ENCODE results near the gene LRMDA. TPM values are rescaled to one million over a fixed set of nuclear protein-coding genes. Genes with fewer than 3 reads are reported as not detected.

Gene LRMDA
- total and polyA plus RNA-seq, 3 experiments from 2014 or later: not detected

DNA sequence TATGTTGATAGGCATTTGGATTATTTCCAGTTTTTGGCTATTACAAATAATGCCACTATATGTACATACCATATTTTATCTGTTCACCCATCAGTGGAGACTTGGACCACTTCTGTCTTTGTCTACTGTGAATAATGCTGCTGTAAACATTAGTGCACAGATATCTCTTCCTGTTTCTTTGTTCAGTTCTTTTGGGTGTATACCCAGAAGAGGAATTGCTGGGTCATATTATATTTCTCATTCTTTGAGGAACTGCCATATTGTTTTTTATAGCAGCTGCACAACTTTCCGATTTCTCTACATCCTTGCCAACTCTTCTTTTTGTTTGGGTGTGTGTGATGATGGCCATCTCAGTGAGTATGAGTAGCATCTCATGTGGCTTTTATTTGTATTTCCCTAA, 218.0 kb downstream of the LRMDA start:
- no peaks in the 10 kb centered on the region for H3K27me3 ChIP-seq (ENCODE audit: insufficient read depth, low read length, poor library complexity, severe bottlenecking)
- H3K4me1 ChIP-seq (ENCODE audit: insufficient read depth, low read length): no peaks in the 10 kb centered on the region
- Mint-ChIP-seq H3K4me1 (no peaks in the 10 kb centered on the region), H3K27me3 (peaks cover 0 to 3% of the 10 kb centered on the region in 2 donors), H3K9me3 (peaks cover 0 to 3% (median 0%) of the 10 kb centered on the region in 5 donors), H3K27ac (no peak overlapping the region), H3K36me3 (no peaks in the 10 kb centered on the region), H3K4me3 (no peak overlapping the region)
- H3K4me3 ChIP-seq (ENCODE audit: low read length): no peak overlapping the region
- no peak overlapping the region for H3K27ac ChIP-seq (ENCODE audit: low read depth, low read length)
- POLR2A ChIA-PET: no interaction called here
- H3K36me3 ChIP-seq (ENCODE audit: insufficient read depth, low read length): no peaks in the 10 kb centered on the region
- DNase-seq: no peak
- H3K9me3 ChIP-seq (ENCODE audit: low read length): no peaks in the 10 kb centered on the region
- CTCF ChIA-PET: no interaction called here

DNA sequence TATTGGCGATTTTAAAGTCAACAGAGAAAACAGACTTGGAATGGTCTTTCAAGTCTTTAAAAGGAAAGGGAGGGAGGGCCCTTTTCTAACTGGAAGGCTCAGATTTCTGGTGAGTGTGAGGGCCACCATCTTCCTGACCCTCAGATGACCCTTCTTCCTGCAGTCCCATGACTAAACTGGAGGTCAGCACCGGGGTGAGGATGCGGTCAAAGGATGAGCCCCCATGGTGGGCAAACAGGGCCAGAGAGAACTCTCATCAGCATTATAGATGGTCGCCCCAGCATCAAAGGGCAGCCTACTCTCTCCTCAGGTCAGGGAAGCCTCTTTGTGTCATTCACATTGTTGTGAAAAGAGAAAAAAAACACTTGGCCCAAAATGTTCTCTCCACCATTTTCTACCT, 219.2 kb downstream of the LRMDA start:
- H3K36me3 Mint-ChIP-seq: no peaks in the 10 kb centered on the region
- no peaks in the 10 kb centered on the region for H3K4me1 Mint-ChIP-seq
- H3K27me3 ChIP-seq (ENCODE audit: insufficient read depth, low read length, poor library complexity, severe bottlenecking): no peaks in the 10 kb centered on the region
- no peaks in the 10 kb centered on the region for H3K9me3 ChIP-seq (ENCODE audit: low read length)
- H3K27ac ChIP-seq (ENCODE audit: low read depth, low read length): no peak overlapping the region
- no peak for DNase-seq
- no peak overlapping the region for H3K4me3 ChIP-seq (ENCODE audit: low read length)
- no peaks in the 10 kb centered on the region for H3K36me3 ChIP-seq (ENCODE audit: insufficient read depth, low read length)
- no peak overlapping the region for H3K4me3 Mint-ChIP-seq
- CTCF ChIA-PET: no interaction called here
- POLR2A ChIA-PET: no interaction called here
- H3K27ac Mint-ChIP-seq: no peak overlapping the region
- peaks cover 0 to 3% of the 10 kb centered on the region in 2 donors for H3K27me3 Mint-ChIP-seq
- H3K9me3 Mint-ChIP-seq: peaks cover 0 to 3% (median 0%) of the 10 kb centered on the region in 5 donors
- no peaks in the 10 kb centered on the region for H3K4me1 ChIP-seq (ENCODE audit: insufficient read depth, low read length)

DNA sequence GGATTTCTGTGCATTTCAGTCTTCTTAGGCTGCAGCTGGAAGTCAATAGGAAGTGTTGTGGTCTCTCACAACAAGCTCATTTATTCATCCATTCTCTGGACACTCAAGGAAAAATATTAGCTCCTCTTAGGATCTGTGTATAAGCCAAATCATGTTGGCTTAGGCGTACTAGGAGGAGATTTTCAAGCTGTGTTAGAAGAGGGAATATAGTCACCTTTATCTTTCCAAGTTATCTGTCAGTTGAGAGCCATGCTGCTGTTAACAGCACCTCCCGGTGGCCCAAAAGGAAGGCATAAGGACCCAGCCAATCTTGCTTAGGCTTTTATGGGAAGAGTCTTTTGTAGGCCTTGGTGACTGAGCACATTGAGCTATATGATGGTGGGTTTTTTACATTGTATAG, 220.0 kb downstream of the LRMDA start:
- H3K36me3 Mint-ChIP-seq: no peaks in the 10 kb centered on the region
- Histone ChIP-seq H3K36me3 (ENCODE audit: insufficient read depth, low read length) (no peaks in the 10 kb centered on the region), H3K27me3 (ENCODE audit: insufficient read depth, low read length, poor library complexity, severe bottlenecking) (no peaks in the 10 kb centered on the region), H3K27ac (ENCODE audit: low read depth, low read length) (no peak overlapping the region), H3K4me3 (ENCODE audit: low read length) (no peak overlapping the region), H3K4me1 (ENCODE audit: insufficient read depth, low read length) (no peaks in the 10 kb centered on the region), H3K9me3 (ENCODE audit: low read length) (no peaks in the 10 kb centered on the region)
- no peak for DNase-seq
- ChIA-PET CTCF (no interaction called here), POLR2A (no interaction called here)
- H3K27me3 Mint-ChIP-seq: peaks cover 3% of the 10 kb centered on the region in 2 donors
- no peak overlapping the region for H3K27ac Mint-ChIP-seq
- no peaks in the 10 kb centered on the region for H3K4me1 Mint-ChIP-seq
- no peak overlapping the region for H3K4me3 Mint-ChIP-seq
- H3K9me3 Mint-ChIP-seq: peaks cover 0 to 5% (median 0%) of the 10 kb centered on the region in 5 donors

DNA sequence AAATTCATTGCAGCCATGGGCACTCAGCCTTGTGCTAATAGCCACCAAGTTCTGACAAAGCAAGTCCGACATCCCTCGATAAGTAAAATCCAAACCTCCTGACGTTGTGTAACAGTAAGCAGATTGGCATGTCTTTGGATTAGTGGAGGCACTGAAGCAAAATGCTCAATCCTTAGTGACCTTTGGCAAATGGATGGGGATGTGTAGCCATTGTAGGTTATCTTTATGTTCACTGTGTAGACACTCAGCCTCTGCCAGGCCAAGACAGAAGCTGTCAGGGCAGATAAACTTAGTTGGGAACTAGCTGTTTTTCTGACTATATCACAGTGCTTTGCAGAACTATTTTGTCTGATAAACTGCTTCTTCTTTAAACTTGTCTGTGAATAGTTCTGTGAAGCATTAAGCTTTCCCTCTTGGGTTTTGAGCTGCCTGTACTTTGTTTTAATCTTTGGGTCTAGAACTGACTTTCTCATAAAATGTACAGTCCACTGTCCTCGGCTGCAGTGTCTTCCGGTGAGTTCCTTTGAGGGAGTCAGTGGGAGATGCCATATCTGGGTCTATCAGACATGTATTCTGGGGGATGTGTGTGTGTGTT, 220.8 kb downstream of the LRMDA start:
- DNase-seq: no peak
- no peak overlapping the region for H3K27ac Mint-ChIP-seq
- ChIA-PET POLR2A (no interaction called here), CTCF (no interaction called here)
- peaks cover 3 to 6% of the 10 kb centered on the region in 2 donors for H3K27me3 Mint-ChIP-seq
- no peaks in the 10 kb centered on the region for H3K4me1 Mint-ChIP-seq
- H3K4me3 ChIP-seq (ENCODE audit: low read length): no peak overlapping the region
- H3K4me1 ChIP-seq (ENCODE audit: insufficient read depth, low read length): no peaks in the 10 kb centered on the region
- H3K9me3 ChIP-seq (ENCODE audit: low read length): no peaks in the 10 kb centered on the region
- no peaks in the 10 kb centered on the region for H3K27me3 ChIP-seq (ENCODE audit: insufficient read depth, low read length, poor library complexity, severe bottlenecking)
- no peaks in the 10 kb centered on the region for H3K36me3 Mint-ChIP-seq
- H3K4me3 Mint-ChIP-seq: no peak overlapping the region
- no peaks in the 10 kb centered on the region for H3K36me3 ChIP-seq (ENCODE audit: insufficient read depth, low read length)
- no peak overlapping the region for H3K27ac ChIP-seq (ENCODE audit: low read depth, low read length)
- H3K9me3 Mint-ChIP-seq: peaks cover 0 to 5% (median 0%) of the 10 kb centered on the region in 5 donors

DNA sequence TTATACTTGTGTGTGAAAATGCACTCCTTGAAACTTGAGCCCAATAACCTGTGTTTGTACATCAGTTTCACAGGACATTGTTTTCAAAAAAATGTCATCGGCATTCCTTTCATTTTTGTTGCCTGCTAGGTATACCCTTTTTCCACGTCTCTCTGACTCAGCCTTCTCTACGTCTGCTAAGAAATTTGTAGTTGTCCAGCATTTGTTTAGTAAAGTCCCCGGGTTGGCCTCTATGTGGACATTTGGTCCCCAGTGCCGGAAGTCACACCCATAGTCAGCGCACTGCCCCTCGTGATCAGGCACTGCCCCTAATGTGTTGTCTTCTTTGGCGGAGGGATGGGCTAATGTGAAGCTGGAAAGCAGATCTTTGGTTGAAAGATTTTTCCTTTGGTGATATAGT, 222.3 kb downstream of the LRMDA start:
- H3K27ac Mint-ChIP-seq: no peak overlapping the region
- ChIA-PET CTCF (no interaction called here), POLR2A (no interaction called here)

DNA sequence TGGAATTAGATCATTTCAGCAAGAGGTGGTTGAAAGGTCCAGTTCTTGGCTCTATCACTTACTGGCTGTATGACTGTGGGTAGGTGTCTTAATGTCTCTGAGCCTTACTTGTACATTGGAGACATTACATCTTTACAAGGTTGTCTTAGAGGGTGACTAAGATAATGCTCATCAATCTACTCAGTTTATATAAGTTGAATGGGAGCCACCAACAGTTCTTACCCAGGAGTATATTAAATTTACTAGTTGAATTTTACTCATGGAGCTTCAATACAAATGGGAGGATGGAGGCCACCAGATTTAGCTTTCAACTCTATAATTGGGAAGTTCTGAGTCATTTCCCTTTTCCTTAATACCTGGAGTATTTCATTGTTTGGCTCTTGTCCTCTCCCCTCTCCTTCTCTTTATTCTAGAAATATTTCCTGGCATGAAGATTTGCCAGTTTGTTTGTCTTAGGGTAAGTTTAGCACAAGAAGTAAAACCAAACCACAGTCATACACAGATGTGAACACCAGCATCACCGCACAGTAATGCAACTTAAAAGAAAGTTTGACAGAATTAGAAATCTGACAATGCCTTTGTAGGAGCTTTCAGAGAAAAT, 222.8 kb downstream of the LRMDA start:
- Mint-ChIP-seq H3K4me3 (no peak overlapping the region), H3K4me1 (no peaks in the 10 kb centered on the region), H3K36me3 (no peaks in the 10 kb centered on the region), H3K27ac (no peak overlapping the region), H3K27me3 (peaks cover 3 to 6% of the 10 kb centered on the region in 2 donors), H3K9me3 (peaks cover 0 to 5% (median 0%) of the 10 kb centered on the region in 5 donors)
- H3K4me3 ChIP-seq (ENCODE audit: low read length): no peak overlapping the region
- no peak overlapping the region for H3K27ac ChIP-seq (ENCODE audit: low read depth, low read length)
- H3K36me3 ChIP-seq (ENCODE audit: insufficient read depth, low read length): no peaks in the 10 kb centered on the region
- DNase-seq: no peak
- H3K4me1 ChIP-seq (ENCODE audit: insufficient read depth, low read length): no peaks in the 10 kb centered on the region
- CTCF ChIA-PET: no interaction called here
- H3K9me3 ChIP-seq (ENCODE audit: low read length): no peaks in the 10 kb centered on the region
- POLR2A ChIA-PET: no interaction called here
- no peaks in the 10 kb centered on the region for H3K27me3 ChIP-seq (ENCODE audit: insufficient read depth, low read length, poor library complexity, severe bottlenecking)

More for the DNA sequence above, 222.3 kb downstream of the LRMDA start:
- no peaks in the 10 kb centered on the region for H3K4me1 ChIP-seq (ENCODE audit: insufficient read depth, low read length)
- no peaks in the 10 kb centered on the region for H3K36me3 ChIP-seq (ENCODE audit: insufficient read depth, low read length)
- H3K27ac ChIP-seq (ENCODE audit: low read depth, low read length): no peak overlapping the region
- H3K27me3 ChIP-seq (ENCODE audit: insufficient read depth, low read length, poor library complexity, severe bottlenecking): no peaks in the 10 kb centered on the region
- Mint-ChIP-seq H3K4me3 (no peak overlapping the region), H3K27me3 (peaks cover 3 to 6% of the 10 kb centered on the region in 2 donors), H3K36me3 (no peaks in the 10 kb centered on the region), H3K4me1 (no peaks in the 10 kb centered on the region), H3K9me3 (peaks cover 0 to 5% (median 0%) of the 10 kb centered on the region in 5 donors)
- H3K9me3 ChIP-seq (ENCODE audit: low read length): no peaks in the 10 kb centered on the region
- no peak overlapping the region for H3K4me3 ChIP-seq (ENCODE audit: low read length)
- no peak for DNase-seq

DNA sequence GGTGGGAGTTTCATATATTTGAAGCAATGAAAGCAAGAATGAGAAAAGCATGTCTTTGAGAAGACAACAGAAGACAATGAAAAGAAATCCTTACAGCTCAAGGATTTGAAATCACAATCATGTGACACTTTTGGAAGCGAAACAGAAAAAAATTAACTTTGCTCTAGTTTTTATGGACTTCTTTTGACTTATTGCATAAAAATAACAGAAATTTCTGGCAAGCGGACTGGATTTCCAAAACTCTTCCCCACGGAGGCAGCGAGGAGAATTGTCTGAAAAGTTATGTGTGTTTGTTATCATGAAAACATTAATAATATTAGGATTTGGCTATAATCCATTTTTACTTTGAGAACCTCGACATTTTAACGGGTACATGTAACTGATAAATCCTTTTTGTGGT, 223.3 kb downstream of the LRMDA start:
- Mint-ChIP-seq H3K36me3 (no peaks in the 10 kb centered on the region), H3K9me3 (peaks cover 0 to 5% (median 0%) of the 10 kb centered on the region in 5 donors), H3K4me3 (no peak overlapping the region), H3K4me1 (no peaks in the 10 kb centered on the region), H3K27ac (no peak overlapping the region), H3K27me3 (peaks cover 2 to 6% of the 10 kb centered on the region in 2 donors)
- ChIA-PET POLR2A (no interaction called here), CTCF (no interaction called here)
- no peak overlapping the region for H3K27ac ChIP-seq (ENCODE audit: low read depth, low read length)
- H3K4me1 ChIP-seq (ENCODE audit: insufficient read depth, low read length): no peaks in the 10 kb centered on the region
- no peak for DNase-seq
- no peaks in the 10 kb centered on the region for H3K27me3 ChIP-seq (ENCODE audit: insufficient read depth, low read length, poor library complexity, severe bottlenecking)
- H3K4me3 ChIP-seq (ENCODE audit: low read length): no peak overlapping the region
- no peaks in the 10 kb centered on the region for H3K36me3 ChIP-seq (ENCODE audit: insufficient read depth, low read length)
- no peaks in the 10 kb centered on the region for H3K9me3 ChIP-seq (ENCODE audit: low read length)

DNA sequence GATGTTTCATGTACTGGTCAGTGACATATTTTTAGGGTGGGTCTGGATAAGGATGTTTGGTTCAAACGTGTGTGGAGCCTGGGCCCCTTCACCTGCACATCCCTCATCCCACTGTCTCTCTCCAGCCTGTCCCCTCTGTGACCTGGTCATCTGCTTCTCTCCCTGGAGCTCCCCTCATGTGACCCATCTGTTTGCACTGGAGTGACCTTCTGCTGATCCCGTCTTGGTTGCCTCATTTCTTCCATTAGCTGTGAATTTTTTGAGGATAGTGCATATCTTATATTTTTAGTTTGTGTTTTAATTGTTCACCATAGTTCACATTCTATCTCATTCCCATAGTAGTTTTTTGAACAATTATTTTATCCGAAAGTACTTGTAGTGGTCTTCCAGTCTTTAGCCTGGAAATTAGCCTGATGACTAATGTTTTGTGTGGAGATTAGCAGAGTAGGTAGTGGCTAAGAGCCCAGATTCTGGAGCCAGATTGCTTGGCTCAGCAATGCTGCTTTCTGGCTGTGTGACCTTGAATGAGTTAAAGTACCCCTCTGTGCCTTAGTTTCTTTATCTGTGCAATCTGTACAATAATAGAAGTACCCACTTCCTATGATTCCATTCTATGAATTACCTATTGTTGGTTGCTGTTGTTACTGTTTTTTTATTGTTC, 224.5 kb downstream of the LRMDA start:
- Mint-ChIP-seq H3K4me1 (no peaks in the 10 kb centered on the region), H3K4me3 (no peak overlapping the region), H3K36me3 (no peaks in the 10 kb centered on the region), H3K9me3 (peaks cover 0 to 5% (median 0%) of the 10 kb centered on the region in 5 donors), H3K27ac (no peak overlapping the region), H3K27me3 (peaks cover 3 to 6% of the 10 kb centered on the region in 2 donors)
- ChIA-PET CTCF (no interaction called here), POLR2A (no interaction called here)
- Histone ChIP-seq H3K36me3 (ENCODE audit: insufficient read depth, low read length) (no peaks in the 10 kb centered on the region), H3K4me1 (ENCODE audit: insufficient read depth, low read length) (no peaks in the 10 kb centered on the region), H3K4me3 (ENCODE audit: low read length) (no peak overlapping the region), H3K27me3 (ENCODE audit: insufficient read depth, low read length, poor library complexity, severe bottlenecking) (no peaks in the 10 kb centered on the region), H3K9me3 (ENCODE audit: low read length) (no peaks in the 10 kb centered on the region), H3K27ac (ENCODE audit: low read depth, low read length) (no peak overlapping the region)
- no peak for DNase-seq

All from CD8-positive, alpha-beta memory T cell (primary cell).